Coronary artery (tissue), 2 donors: ENCODE data around the gene SPATA21.
"Not testable (repeated sequence)": the region's sequence is repeated elsewhere in the genome, so short reads cannot be mapped to it uniquely, and the experiment has no call there.

Experiments used
- DNase-seq: peaks from one replicate; pipeline ENCODE4 v3.0.0-alpha.2; 2017; ENCODE audit warnings: low spot score
- H3K27ac ChIP-seq, 2 donors: fragments of 200-600 bp; sonication (generic); one replicate each; pipeline ENCODE4 v1.5.1; 2016 to 2019
- H3K4me3 ChIP-seq: fragments of 200-600 bp; sonication (generic); 2 replicates; pipeline ENCODE4 v1.5.1; 2016; ENCODE audit warnings: mild to moderate bottlenecking, moderate library complexity
- TF ChIP-seq, protein P1 (sequence below): fragments of 200-600 bp; sonication (generic); IDR thresholded peaks from one replicate; pipeline ENCODE4 v1.5.1; 2019; ENCODE audit warnings: antibody characterized with exemption

The SPATA21 gene

DNA sequence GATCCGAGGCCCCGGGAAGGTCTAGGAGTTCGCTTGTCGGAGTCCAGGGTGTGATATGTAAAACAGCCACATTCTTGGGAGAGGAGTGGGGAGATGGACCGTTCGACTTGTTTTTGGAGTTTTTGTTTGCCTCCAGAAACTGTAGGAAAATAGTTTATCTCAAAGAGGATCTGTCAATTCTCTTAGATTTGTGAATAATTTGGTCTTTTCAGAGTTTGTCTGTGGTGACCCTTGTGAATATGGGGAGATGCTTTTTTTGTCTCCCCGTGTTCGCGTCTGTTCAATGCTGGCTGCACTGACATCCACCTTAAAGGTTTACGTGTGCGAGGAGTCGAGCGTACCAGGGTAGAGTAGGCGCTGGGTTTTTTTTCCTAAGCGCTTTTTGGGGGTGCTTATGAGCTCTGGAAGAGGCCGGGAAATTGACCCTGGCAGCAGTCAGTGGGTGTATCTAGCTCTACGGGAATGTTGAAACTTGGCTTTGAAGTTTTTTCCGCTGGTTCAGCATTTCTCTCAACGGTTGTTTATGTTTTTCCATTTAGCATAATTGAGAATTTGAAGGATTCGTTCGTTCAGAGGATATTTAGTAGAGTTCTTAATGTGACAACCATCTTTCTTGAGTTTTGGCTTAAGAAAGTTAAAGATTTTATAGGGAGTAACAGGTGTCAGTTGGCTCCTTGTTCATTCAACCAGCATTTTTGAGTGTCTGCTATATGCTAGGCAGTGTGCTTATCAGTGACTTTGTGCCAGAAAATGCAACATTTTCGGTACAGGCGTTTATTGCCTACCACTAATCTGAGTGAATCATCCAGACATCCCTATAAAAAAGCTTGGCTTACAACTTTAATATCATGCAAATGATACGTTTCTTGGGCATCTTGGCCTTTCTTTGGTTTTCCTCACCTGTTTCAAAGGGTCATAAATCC is 69.0 kb downstream of the SPATA21 start:
- peak overlapping the region; percentile 87 to 99 for H3K27ac ChIP-seq
- DNase-seq: no peak
- peak overlapping the region; percentile 94 for H3K4me3 ChIP-seq
- TF ChIP-seq, protein P1, sequence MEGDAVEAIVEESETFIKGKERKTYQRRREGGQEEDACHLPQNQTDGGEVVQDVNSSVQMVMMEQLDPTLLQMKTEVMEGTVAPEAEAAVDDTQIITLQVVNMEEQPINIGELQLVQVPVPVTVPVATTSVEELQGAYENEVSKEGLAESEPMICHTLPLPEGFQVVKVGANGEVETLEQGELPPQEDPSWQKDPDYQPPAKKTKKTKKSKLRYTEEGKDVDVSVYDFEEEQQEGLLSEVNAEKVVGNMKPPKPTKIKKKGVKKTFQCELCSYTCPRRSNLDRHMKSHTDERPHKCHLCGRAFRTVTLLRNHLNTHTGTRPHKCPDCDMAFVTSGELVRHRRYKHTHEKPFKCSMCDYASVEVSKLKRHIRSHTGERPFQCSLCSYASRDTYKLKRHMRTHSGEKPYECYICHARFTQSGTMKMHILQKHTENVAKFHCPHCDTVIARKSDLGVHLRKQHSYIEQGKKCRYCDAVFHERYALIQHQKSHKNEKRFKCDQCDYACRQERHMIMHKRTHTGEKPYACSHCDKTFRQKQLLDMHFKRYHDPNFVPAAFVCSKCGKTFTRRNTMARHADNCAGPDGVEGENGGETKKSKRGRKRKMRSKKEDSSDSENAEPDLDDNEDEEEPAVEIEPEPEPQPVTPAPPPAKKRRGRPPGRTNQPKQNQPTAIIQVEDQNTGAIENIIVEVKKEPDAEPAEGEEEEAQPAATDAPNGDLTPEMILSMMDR: no peak

DNA sequence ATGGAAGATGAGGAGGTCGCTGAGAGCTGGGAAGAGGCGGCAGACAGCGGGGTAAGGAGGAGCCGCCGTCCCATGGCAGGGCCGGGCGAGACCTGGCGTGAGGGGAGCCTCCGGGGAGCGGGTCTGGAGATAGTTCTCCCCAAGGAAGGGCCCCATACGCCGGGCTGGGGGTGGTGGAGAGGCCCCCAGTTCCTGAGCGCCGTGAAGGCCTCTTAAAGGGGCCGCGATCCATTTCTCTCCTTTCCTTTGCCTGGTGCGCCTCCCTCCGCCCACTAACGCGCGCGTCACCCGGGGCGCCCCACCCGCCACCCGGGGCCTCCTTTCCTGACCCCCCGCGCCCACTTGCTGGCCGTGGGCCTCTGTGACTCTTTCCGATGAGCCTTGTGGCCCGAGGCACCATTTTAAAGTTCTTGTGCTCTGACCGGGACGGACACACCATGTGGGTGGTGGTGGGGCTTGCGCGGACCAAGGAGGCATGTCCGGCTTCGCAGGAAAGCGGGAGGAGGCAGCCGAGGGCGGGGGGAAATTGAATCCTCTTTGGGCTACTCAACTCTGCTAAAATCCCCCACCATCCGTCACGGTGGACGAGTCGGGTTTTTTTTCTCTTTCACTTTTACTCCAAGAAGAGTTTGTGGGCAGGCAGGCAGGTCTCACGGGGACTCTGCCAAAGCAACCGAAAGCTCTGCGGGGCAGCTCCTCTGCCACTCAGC is 69.8 kb downstream of the SPATA21 start:
- DNase-seq: peak; percentile 95
- TF ChIP-seq, protein P1: no peak
- Histone ChIP-seq H3K27ac (peak overlapping the region; percentile 87 to 99), H3K4me3 (peak overlapping the region; percentile 94)

- peak within 1 kb of the TSS; percentile 87 to 99 for H3K27ac ChIP-seq
- peak; percentile 98 for DNase-seq
- TF ChIP-seq, protein P1: no peak
- peak within 1 kb of the TSS; percentile 94 for H3K4me3 ChIP-seq
Measured at GRCh38 chr1:16366722-16367257, 70.4 kb downstream of the SPATA21 start, which contains the start of gene SZRD1. Gene SZRD1, plus strand, starts transcription at chr1:16367242. Its CDS starts 16 bp downstream, at chr1:16367258.

DNA sequence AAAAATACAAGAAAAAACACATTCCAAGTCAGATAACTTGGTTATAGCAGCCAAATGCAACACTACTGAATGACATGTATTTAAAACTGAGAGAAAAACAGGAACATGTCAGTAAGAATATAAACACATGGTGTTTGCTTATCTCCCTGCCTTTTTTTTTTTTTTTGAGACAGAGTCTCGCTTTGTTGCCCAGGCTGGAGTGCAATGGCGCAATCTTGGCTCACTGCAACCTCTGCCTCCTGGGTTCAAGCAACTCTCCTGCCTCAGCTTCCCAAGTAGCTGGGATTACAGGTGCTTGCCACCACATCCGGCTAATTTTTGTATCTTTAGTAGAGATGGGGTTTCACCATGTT is 72.1 kb downstream of the SPATA21 start:
- H3K4me3 ChIP-seq, DNase-seq: not testable (repeated sequence)
- peak overlapping the region; percentile 75 to 84 for H3K27ac ChIP-seq

GRCh38 chr1:16356867-16357266 is 80.4 kb downstream of the SPATA21 start:
- no peak for DNase-seq
- Histone ChIP-seq H3K27ac (no peak overlapping the region), H3K4me3 (no peak overlapping the region)
- TF ChIP-seq, protein P1: no peak

DNA sequence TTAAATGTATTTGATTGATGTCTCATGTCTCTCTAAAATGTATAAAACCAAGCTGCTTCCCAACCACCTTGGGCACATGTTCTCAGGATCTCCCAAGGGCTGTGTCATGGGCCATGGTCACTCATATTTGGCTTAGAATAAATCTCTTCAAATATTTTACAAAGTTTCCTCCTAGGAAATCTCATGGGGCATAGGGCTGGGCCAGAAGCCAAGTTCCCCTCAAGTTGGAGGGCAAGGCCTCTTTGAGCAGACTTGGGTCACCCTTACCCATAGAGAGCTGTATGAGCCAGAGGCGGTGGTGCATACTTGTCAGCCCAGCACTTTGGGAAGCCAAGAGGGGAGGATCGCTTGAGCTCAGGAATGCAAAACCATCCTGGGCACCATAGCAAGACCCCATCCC is 82.6 kb downstream of the SPATA21 start:
- no peak for DNase-seq

More for the DNA sequence above, 82.6 kb downstream of the SPATA21 start:
- Histone ChIP-seq H3K4me3 (no peak overlapping the region), H3K27ac (peak overlapping the region in 1 of 2 donors; percentile 75)
- TF ChIP-seq, protein P1: no peak
